GM12878 (cell line): Measurements from ENCODE around the gene AFAP1. TPM values are rescaled to one million over a fixed set of nuclear protein-coding genes. Genes with fewer than 3 reads are reported as not detected.

Experiments used
- ATAC-seq: fragments of 200-7000 bp; cut with Tn5 transposase; 3 replicates; pipeline ENCODE4 v1.9.1; 2020; ENCODE audit warnings: mild to moderate bottlenecking, moderate library complexity
- BruUV-seq: library from RNA; stranded (reverse); fragments of 400-500 nt; replicated peaks from 2 replicates; lab custom pipeline; 2021; lab: Mats Ljungman, UMichigan
- CTCF ChIA-PET: fragments of 300-600 bp; sonication (Branson Sonifier 250); formaldehyde crosslinking; extraction: SDS; loops from one replicate; lab custom pipeline; 2021; ENCODE audit warnings: inconsistent platforms; lab: Yijun Ruan, JAX
- POLR2A ChIA-PET: fragments of 350-600 bp; formaldehyde crosslinking; extraction: SDS; loops from one replicate; lab custom pipeline; 2021; ENCODE audit warnings: inconsistent platforms; lab: Charles Lee
- RAD21 ChIA-PET: fragments of 300-600 bp; sonication (Branson Sonifier 250); formaldehyde crosslinking; loops from one replicate; lab custom pipeline; 2023; ENCODE audit warnings: antibody characterized with exemption; ENCODE audit not compliant: unreplicated experiment; lab: Charles Lee
- SMC1A ChIA-PET: fragments of 300-600 bp; sonication (Branson Sonifier 250); formaldehyde crosslinking; loops from one replicate; lab custom pipeline; 2023; ENCODE audit not compliant: unreplicated experiment, uncharacterized antibody; lab: Charles Lee
- DNase-seq: peaks from one replicate; pipeline ENCODE4 v3.0.0-alpha.2; 2011; ENCODE audit warnings: low read depth, low spot score
- FAIRE-seq: peaks from 3 replicates; lab custom pipeline; 2011; peaks lifted over from hg19 to GRCh38; lab: Jason Lieb, UNC
- H2AFZ ChIP-seq: 2 replicates; pipeline ENCODE4 v1.6.0; 2011; ENCODE audit warnings: low read depth, low read length, control low read depth; ENCODE audit not compliant: control insufficient read depth
- H3K27ac ChIP-seq: 2 replicates; pipeline ENCODE4 v1.5.1; 2011; ENCODE audit warnings: control low read depth; ENCODE audit not compliant: control insufficient read depth, insufficient read depth
- H3K27me3 ChIP-seq, 2 experiments: replicated peaks in 1 of 2; 2 replicates each; pipeline versions ENCODE4 v1.6.0 to v1.6.1; 2011; ENCODE audit warnings: low read length in 1 of 2; ENCODE audit not compliant: control insufficient read depth in 2 of 2, insufficient read depth in 2 of 2
- H3K36me3 ChIP-seq, 2 experiments: 2 replicates each; pipeline ENCODE4 v1.5.1; 2011; ENCODE audit warnings: low read length in 1 of 2; ENCODE audit not compliant: control insufficient read depth in 2 of 2, insufficient read depth in 2 of 2
- H3K4me1 ChIP-seq: 2 replicates; pipeline ENCODE4 v1.6.1; 2011; ENCODE audit warnings: mild to moderate bottlenecking, low read length, moderate library complexity, mixed read lengths; ENCODE audit not compliant: control insufficient read depth, insufficient read depth
- H3K4me2 ChIP-seq: 2 replicates; pipeline ENCODE4 v1.6.0; 2011; ENCODE audit warnings: control low read depth; ENCODE audit not compliant: control insufficient read depth, insufficient read depth
- H3K4me3 ChIP-seq: fragments of 200-600 bp; sonication (generic); 2 replicates; pipeline ENCODE4 v1.5.1; 2016
- H3K79me2 ChIP-seq: 2 replicates; pipeline ENCODE4 v1.6.0; 2011; ENCODE audit warnings: low read length; ENCODE audit not compliant: control insufficient read depth, insufficient read depth
- H3K9ac ChIP-seq: 2 replicates; pipeline ENCODE4 v1.8.0; 2011; ENCODE audit warnings: low read length, control low read depth, mixed read lengths; ENCODE audit not compliant: control insufficient read depth, insufficient read depth
- H3K9me3 ChIP-seq: replicated peaks from 3 replicates; pipeline ENCODE4 v1.5.1; 2011; ENCODE audit warnings: mild to moderate bottlenecking, low read length; ENCODE audit not compliant: control insufficient read depth, insufficient read depth
- H4K20me1 ChIP-seq: 2 replicates; pipeline ENCODE4 v1.6.0; 2011; ENCODE audit not compliant: control insufficient read depth, insufficient read depth
- EED ChIP-seq: sonication (generic); IDR thresholded peaks from 2 replicates; pipeline ENCODE4 v1.6.1; 2016; ENCODE audit warnings: antibody characterized with exemption, low read depth
- EP300 ChIP-seq, 2 experiments: fragments of 150-350 bp in 1 of 2; IDR thresholded peaks; 2 replicates each; pipeline ENCODE4 v1.6.1; 2011 to 2012; ENCODE audit warnings: low read depth in 2 of 2, low read length in 2 of 2, borderline replicate concordance in 1 of 2, improper control_type of control experiment in 1 of 2, inconsistent platforms in 1 of 2; ENCODE audit not compliant: control insufficient read depth in 1 of 2
- GABPA ChIP-seq: IDR thresholded peaks from 2 replicates; pipeline ENCODE4 v1.6.1; 2014; ENCODE audit warnings: antibody characterized with exemption, low read depth, mild to moderate bottlenecking, inconsistent platforms
- HDAC2 ChIP-seq: fragments of 200-600 bp; sonication (generic); IDR thresholded peaks from 2 replicates; pipeline ENCODE4 v1.6.1; 2017
- NFXL1 ChIP-seq: fragments of 450-650 bp; IDR thresholded peaks from 2 replicates; pipeline ENCODE4 v1.6.1; 2017; ENCODE audit warnings: antibody characterized with exemption, mild to moderate bottlenecking, borderline replicate concordance
- STAT1 ChIP-seq: fragments of 450-650 bp; conservative IDR thresholded peaks from 2 replicates; pipeline ENCODE4 v1.6.1; 2014; ENCODE audit warnings: antibody characterized with exemption, mild to moderate bottlenecking
- ZBTB11 ChIP-seq: fragments of 450-650 bp; formaldehyde crosslinking; IDR thresholded peaks from 2 replicates; pipeline ENCODE4 v1.5.0; 2022; ENCODE audit warnings: mild to moderate bottlenecking, missing genetic modification characterization
- ZBTB4 ChIP-seq: fragments of 450-650 bp; formaldehyde crosslinking; IDR thresholded peaks from 2 replicates; pipeline ENCODE4 v1.4.0; 2022; ENCODE audit warnings: mild to moderate bottlenecking, moderate library complexity
- ZNF274 ChIP-seq: IDR thresholded peaks from one replicate; pipeline ENCODE4 v1.8.0; 2011; ENCODE audit not compliant: insufficient read length, insufficient read depth
- WGBS: methylation state at CpG from one replicate; pipeline ENCODE4 v1.1.6; 2016; ENCODE audit warnings: low lambda C conversion rate; ENCODE audit not compliant: insufficient replicate concordance, insufficient coverage; ENCODE audit errors: missing lambda C conversion rate; 5-methylcytosine and 5-hydroxymethylcytosine counted together
- in situ Hi-C: fragments of 300-500 bp; cut with MboI; formaldehyde crosslinking; loops from 9 replicates; pipeline ENCODE4 v1.14.3; 2018; ENCODE audit warnings: mixed read lengths
- intact Hi-C: fragments of 100-400 bp; cut with micrococcal nuclease; formaldehyde crosslinking; loops from one replicate; pipeline ENCODE4 v1.14.2; 2022; ENCODE audit not compliant: unreplicated experiment
- polyA plus RNA-seq, 11 experiments: library from polyadenylated mRNA; depleted of rRNA in 4 of 11; unstranded in 6 of 11; stranded (reverse) in 5 of 11; fragments of >200 nt; fragmentation: Nextera tagmentation in 4 of 11; fragmentation: Illumina TruSeq in 1 of 11; extraction: Ambion mirVana in 4 of 11; extraction: Trizol in 1 of 11; gene quantifications; 1 replicate in 1 of 11; 2 replicates in 10 of 11; pipeline versions ENCODE4 v1.2.1 to v1.2.3, GENCODE V29; 2011 to 2016; ENCODE audit warnings: inconsistent platforms in 2 of 11, missing spikeins in 2 of 11, low read depth in 1 of 11
- total RNA-seq, 4 experiments: library from RNA; depleted of rRNA in 3 of 4; stranded (reverse); fragments of >200 nt in 3 of 4; fragmentation: Illumina TruSeq in 1 of 4; extraction: Trizol in 1 of 4; gene quantifications; 2 replicates each; pipeline versions ENCODE4 v1.2.1 to v1.2.3, GENCODE V29; 2013 to 2021

The AFAP1 gene
- total and polyA plus RNA-seq, 10 of the 15 experiments (the other 5 are each of a cell fraction or from before 2014, with no cell fraction given): 0.02 to 0.23 (median 0.09) TPM; not detected in 1

GRCh38 chr4:7981738-7982394, 42.2 kb upstream of the AFAP1 start:
- ChIA-PET RAD21 (no interaction called here), SMC1A (no interaction called here), CTCF (no interaction called here), POLR2A (no interaction called here)
- in situ Hi-C loops: no loop called here
- Histone ChIP-seq H4K20me1 (no peaks in the 10 kb centered on the region), H3K9ac (no peak overlapping the region), H3K27ac (no peak overlapping the region), H3K36me3 (no peaks in the 10 kb centered on the region), H3K4me1 (no peaks in the 10 kb centered on the region), H3K9me3 (no peaks in the 10 kb centered on the region), H3K4me3 (no peak overlapping the region), H3K4me2 (no peak overlapping the region), H2AFZ (no peak overlapping the region), H3K79me2 (no peaks in the 10 kb centered on the region), H3K27me3 (no peaks in the 10 kb centered on the region; a peak in 2 of 4 replicates)
- FAIRE-seq: no peak
- WGBS: 33% methylated on average over 8 of the region's 8 CpGs
- intact Hi-C loops: no loop called here
- TF ChIP-seq GABPA (no peak), ZBTB11 (CRISPR knock-in tag) (no peak)
- BruUV-seq: no TSS peak
- no peak for DNase-seq
- no peak for ATAC-seq

- BruUV-seq: no TSS peak
- Histone ChIP-seq H3K27me3 (no peaks in the 10 kb centered on the region; a peak in 1 of 4 replicates), H3K9me3 (no peaks in the 10 kb centered on the region), H2AFZ (no peak overlapping the region), H3K27ac (no peak overlapping the region), H3K4me1 (no peaks in the 10 kb centered on the region), H3K36me3 (no peaks in the 10 kb centered on the region), H3K79me2 (no peaks in the 10 kb centered on the region), H4K20me1 (no peaks in the 10 kb centered on the region), H3K4me2 (no peak overlapping the region), H3K4me3 (no peak overlapping the region), H3K9ac (no peak overlapping the region)
- DNase-seq: no peak
- no peak for FAIRE-seq
- no peak for ATAC-seq
- WGBS: 0% methylated on average over 2 of the region's 2 CpGs
- ChIA-PET RAD21 (interaction anchor here (0.6 kb wide), 1 partner anchor 625 kb away, joined by 3 read pairs; no protein-coding TSS in a partner anchor), POLR2A (no interaction called here), CTCF (no interaction called here), SMC1A (interaction anchor here (1.8 kb wide), 1 partner anchor 178 kb away, joined by 4 read pairs; no protein-coding TSS in a partner anchor)
- in situ Hi-C loops (no loop called here), intact Hi-C loops (no loop called here)
- TF ChIP-seq STAT1 (no peak), EED (no peak), ZBTB4 (no peak), EP300 (IDR thresholded peaks at IDR 0.05; ENCODE audit: borderline replicate concordance in 1 of 2, control insufficient read depth in 1 of 2, low read depth in 2 of 2, low read length in 2 of 2) (no peak), HDAC2 (no peak), ZNF274 (no peak), NFXL1 (no peak)
Measured at GRCh38 chr4:7980036-7980435, 40.4 kb upstream of the AFAP1 start.
